Glomerular visceral epithelial cell (primary cell): ENCODE results near the gene SLC6A3.

ENCODE experiments used
- DNase-seq: peaks from one replicate; pipeline ENCODE4 v3.0.0-alpha.2; 2016; ENCODE audit errors: extremely low spot score

The SLC6A3 gene

DNA sequence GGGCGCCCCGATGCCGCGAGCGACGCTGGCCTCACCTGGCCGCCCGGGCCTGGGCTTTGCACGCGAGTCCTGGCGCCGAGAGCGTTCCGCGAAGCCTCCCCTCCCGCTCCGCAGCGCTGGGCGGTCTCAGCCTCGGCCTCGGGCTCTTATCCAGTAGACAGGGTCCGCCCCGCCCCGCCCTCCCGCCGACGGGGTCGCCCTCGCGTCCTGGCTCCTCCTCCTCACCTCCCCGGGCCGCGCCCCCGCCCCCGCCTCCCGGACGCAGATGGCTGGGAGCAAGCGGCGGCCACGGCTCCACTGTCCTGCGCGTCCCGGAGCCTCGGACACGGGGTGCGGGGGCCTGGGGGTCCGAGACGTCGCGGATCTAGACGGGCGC lies at the start of gene SLC6A3:
TSS of gene SLC6A3 (minus strand) at position 128 of the 376 bp plus-strand sequence. CDS start 2,243 bp downstream, outside the sequence.
- DNase-seq, result no peak

- DNase-seq, result no peak
Observed at GRCh38 chr5:1493941-1494340, 48.7 kb upstream of the SLC6A3 start.

DNA sequence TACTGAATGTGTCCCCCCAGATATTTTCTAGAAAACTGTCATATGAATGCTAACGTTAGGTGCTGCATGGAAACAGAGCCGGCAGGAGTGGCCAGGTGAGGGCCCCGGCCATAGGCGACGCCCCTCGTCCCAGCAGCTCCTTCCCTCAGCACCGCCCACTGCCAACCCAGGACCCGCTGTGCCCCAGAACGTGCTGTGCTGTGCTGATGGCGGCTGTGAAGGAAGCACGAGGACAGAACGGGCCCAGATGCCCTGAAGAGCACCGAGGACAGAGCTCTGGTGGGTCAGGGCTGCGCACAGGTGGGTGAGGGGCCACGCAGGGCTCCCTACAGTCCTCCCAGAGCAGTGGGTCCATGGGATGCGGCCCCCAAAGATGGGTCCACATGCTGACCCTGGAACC lies 48.2 kb upstream of the SLC6A3 start:
- DNase-seq, result no peak

DNA sequence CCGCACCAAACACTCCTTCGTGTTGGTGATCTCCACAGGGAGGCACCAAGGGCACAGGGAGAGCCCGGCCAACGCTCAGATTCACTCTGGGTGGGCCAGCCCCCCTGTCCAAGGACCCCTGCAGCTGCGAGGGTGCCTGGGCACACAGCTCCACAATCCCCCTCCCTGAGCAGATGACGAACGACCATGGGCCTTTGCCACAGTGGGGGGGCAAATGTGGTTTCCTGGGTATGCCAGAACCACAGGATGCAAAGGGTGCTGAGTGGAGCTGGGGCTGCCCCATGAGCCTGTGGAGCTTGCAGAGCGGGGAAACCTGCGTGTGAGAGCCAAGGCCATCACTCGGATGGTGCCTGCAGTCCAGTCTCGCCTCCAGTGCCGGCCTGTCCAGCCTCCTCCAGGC lies 47.5 kb upstream of the SLC6A3 start:
- DNase-seq, result no peak

DNA sequence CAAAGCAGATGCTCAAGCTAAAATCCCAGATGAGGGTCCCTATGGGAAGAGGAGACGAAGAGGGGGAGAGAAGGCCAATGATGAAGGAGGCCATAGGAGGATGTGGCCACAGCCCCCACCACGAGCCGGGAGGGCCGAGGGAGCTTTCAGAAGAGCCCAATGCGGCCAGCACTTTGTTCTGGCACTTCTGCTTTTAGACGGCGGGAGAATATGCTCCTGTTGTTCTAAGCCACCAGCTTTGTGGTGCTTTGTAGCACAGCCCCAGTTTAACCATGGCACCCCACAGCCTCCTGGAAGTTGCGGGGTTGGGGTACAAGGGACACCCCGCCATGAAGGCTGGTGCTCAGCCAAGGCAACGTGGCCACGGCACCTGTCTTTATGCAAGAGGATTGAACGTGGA lies 45.1 kb upstream of the SLC6A3 start:
- DNase-seq, result no peak

DNA sequence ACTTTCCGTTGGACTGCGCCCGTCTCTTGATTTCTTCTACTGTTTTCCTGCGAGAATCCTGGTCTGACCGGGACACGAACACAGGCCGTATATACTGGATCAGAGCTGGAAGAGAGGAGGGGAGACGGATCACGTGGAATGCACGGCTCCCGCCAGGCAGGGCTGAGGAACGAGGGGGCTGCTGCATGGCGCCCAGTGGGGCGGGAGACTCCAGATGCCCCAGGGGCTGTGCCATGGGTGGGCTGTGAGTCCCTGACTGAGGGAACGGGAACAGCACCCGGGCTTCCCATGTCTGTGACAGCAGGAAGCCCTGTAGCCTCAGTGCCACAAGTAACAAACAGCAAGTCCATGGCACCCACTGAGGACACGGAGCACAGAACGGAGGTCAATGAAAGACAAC lies 44.5 kb upstream of the SLC6A3 start:
- no peak for DNase-seq

DNA sequence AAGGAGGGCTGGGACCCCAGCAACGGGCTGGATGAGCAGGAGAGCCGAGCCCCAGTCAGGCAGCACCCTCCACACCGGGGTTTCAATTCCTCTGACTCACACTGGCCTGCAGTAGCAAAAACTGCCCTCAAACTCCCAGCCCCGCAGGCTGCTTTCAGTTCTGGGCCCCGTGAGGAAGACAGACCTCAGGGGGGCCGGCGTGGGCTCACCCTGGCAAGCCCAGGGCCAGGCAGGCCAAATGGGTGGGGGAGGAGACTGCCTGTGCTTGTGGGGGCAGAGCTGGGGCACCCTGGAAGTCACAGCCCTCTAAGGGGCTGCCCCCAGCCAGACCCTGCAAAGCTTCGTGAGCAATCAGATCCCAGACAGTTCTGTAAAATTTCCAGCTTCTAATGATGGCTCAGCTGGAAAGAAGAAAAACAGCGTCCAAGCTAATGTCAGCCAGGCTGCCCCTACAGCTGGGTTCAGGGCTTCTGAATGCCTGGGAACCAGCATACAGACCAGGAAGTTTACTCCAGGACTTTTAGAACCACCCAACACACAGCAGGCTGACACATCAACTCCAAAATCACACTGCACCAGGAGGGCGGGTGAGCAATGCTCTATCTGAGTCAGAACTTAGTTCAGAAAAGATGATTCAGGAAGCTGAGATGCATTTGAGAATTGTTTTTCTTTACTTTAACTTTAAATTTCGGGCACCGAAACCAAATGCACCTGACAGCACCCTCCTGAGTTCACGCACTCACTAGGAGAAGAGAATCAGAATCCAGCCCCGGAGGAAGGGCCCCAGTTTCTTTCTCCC lies 43.8 kb upstream of the SLC6A3 start:
- DNase-seq, result no peak

- DNase-seq, result no peak
Observed at GRCh38 chr5:1487079-1487764, 42.0 kb upstream of the SLC6A3 start.

DNA sequence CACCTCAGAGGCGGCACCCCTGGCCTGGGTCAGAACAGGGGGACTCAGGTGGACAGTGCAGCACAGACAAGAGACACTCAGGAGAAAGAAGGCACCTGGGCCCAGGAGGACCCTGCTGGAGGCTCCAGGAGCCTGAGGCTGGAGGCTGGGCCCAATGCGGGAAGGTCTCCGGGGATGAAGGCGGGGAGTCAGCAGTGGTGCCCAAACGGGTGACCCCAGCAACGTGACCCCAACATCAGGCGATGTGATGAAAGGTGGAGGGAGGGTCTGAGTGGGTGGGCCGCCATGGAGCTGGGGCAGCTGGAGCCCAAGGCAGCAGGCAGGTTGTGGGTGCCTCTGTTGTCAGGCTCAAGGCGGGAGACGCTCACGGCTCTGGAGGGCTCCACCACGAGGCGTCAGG lies 41.0 kb upstream of the SLC6A3 start:
- DNase-seq, result no peak

- DNase-seq, result no peak
Observed at GRCh38 chr5:1485579-1486118, 40.4 kb upstream of the SLC6A3 start.

- no peak for DNase-seq
Observed at GRCh38 chr5:1484730-1485578, 39.7 kb upstream of the SLC6A3 start.

GRCh38 chr5:1483856-1484729 lies 38.9 kb upstream of the SLC6A3 start:
- DNase-seq, result no peak

GRCh38 chr5:1483064-1483463 lies 37.8 kb upstream of the SLC6A3 start:
- DNase-seq, result no peak

GRCh38 chr5:1481959-1482331 lies 36.7 kb upstream of the SLC6A3 start:
- no peak for DNase-seq

- DNase-seq, result no peak
Observed at GRCh38 chr5:1481266-1481958, 36.2 kb upstream of the SLC6A3 start.

- DNase-seq, result no peak
Observed at GRCh38 chr5:1480806-1481205, 35.6 kb upstream of the SLC6A3 start.

- DNase-seq, result no peak
Observed at GRCh38 chr5:1480217-1480616, 35.0 kb upstream of the SLC6A3 start.

GRCh38 chr5:1479581-1480188 lies 34.4 kb upstream of the SLC6A3 start:
- DNase-seq, result peak; percentile 32

GRCh38 chr5:1479066-1479465 lies 33.8 kb upstream of the SLC6A3 start:
- no peak for DNase-seq
